ENCODE data around the gene ADAR. TPM values are rescaled to one million over a fixed set of nuclear protein-coding genes. Genes with fewer than 3 reads are reported as not detected.

Gene ADAR
- total RNA-seq, 2 experiments from 2014 or later: 261 to 267 TPM

DNA sequence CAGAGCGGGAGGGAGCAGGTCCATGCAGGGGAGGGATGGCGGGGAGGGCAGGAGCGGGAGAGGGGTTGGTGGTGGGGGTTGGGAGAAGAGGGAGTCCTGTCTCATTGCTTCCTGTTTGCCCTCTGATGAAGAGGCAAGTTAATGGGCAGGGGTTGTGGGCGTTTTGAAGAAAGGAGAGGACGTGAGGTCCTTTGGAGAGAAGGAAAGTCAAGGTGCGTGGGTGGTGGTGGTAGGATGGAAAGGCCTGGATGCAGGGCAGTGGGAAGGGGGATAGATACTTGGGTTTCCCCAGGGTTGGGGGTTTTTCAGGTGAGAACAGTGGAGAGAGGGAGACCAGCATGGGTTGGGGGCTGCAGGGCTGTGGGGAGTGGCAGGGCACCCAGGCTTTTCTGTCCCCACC, 66.8 kb downstream of the ADAR start:
- no peak overlapping the region for H3K27ac Mint-ChIP-seq
- ATAC-seq: no peak
- intact Hi-C loops (cut with micrococcal nuclease): no loop called here
- ChIA-PET POLR2A (no interaction called here), CTCF (no interaction called here)
- no peak overlapping the region for H3K4me3 Mint-ChIP-seq
- no peaks in the 10 kb centered on the region for H3K36me3 Mint-ChIP-seq (ENCODE audit: low read depth)
- H3K27me3 Mint-ChIP-seq: peaks cover 2% of the 10 kb centered on the region
- no peaks in the 10 kb centered on the region for H3K9me3 Mint-ChIP-seq
- no peaks in the 10 kb centered on the region for H3K4me1 Mint-ChIP-seq (ENCODE audit: low read depth)
- no peak for DNase-seq
- TF ChIP-seq, protein P1, sequence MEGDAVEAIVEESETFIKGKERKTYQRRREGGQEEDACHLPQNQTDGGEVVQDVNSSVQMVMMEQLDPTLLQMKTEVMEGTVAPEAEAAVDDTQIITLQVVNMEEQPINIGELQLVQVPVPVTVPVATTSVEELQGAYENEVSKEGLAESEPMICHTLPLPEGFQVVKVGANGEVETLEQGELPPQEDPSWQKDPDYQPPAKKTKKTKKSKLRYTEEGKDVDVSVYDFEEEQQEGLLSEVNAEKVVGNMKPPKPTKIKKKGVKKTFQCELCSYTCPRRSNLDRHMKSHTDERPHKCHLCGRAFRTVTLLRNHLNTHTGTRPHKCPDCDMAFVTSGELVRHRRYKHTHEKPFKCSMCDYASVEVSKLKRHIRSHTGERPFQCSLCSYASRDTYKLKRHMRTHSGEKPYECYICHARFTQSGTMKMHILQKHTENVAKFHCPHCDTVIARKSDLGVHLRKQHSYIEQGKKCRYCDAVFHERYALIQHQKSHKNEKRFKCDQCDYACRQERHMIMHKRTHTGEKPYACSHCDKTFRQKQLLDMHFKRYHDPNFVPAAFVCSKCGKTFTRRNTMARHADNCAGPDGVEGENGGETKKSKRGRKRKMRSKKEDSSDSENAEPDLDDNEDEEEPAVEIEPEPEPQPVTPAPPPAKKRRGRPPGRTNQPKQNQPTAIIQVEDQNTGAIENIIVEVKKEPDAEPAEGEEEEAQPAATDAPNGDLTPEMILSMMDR (IDR thresholded peaks at IDR 0.05): no peak

DNA sequence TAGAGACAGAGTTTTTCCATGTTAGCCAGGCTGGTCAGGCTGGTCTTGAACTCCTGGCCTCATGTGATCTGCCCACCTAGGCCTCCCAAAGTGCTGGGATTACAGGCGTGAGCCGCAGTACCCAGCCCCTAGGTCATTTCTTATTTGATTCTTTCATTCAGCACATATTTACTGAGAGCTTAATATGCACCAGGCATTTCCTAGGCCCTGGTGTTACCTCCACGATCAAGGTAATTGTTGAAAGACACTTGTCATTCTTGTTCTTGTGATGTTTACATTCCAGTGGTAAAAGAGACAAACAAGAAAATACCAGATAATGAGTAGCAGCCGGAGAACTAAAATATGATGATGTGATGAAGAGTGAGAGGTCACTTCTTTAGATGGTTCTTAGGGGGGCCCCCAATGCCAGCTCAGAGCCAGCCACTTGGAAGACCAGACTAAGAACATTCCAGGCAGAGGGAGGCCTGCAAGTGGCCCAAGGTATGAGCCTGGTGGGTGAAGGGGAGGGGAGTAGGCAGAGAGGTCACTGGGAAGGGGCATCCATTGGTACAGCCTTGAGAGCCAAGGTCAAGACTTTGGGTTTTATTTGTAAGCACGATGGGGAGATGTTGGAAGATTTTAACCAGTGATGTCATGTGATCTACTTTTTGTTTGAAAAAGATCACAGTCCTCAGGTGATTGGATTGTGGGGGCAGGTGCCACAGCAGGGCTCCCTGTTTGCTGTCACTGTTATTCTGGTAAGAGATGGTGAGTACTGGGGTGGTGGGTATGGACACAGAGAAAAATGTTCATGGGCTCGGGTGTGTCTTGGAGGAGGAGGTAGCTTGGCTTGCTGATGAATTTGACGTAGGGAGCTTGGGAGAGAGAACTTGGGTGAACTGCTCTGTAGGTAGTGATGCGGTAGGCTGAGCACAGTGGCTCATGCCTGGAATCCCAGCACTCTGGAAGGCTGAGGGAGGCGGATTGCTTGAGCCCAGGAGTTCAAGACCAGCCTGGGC, 68.2 kb downstream of the ADAR start:
- TF ChIP-seq, protein P1 (IDR thresholded peaks at IDR 0.05): no peak
- Mint-ChIP-seq H3K27me3 (peaks cover 6% of the 10 kb centered on the region), H3K36me3 (ENCODE audit: low read depth) (no peaks in the 10 kb centered on the region), H3K4me1 (ENCODE audit: low read depth) (no peaks in the 10 kb centered on the region), H3K9me3 (no peaks in the 10 kb centered on the region), H3K27ac (no peak overlapping the region), H3K4me3 (no peak overlapping the region)
- CTCF ChIA-PET: no interaction called here
- POLR2A ChIA-PET: no interaction called here
- DNase-seq (no peak), ATAC-seq (no peak)
- intact Hi-C loops (cut with micrococcal nuclease): no loop called here

DNA sequence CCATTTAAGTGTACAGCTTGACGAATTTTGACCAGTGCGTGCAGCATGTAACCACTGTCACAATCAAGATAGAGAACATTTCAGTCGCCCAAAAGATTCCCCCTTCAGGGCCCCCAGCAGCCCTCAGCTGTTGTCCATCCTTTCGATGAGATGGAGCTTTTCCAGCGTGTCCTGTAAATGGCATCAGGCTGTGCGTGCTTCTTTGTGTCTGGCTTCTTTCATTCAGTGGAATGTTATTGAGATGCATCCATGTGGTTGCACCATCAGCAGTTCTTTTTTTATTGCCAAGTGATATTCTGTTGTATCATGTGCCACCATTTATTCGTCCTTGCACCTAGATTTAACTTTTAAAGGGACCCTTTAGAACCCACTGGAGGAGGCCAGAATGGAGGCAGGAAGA, 71.4 kb downstream of the ADAR start:
- no peaks in the 10 kb centered on the region for H3K9me3 Mint-ChIP-seq
- TF ChIP-seq, protein P1 (IDR thresholded peaks at IDR 0.05): no peak
- no peaks in the 10 kb centered on the region for H3K4me1 Mint-ChIP-seq (ENCODE audit: low read depth)
- H3K27ac Mint-ChIP-seq: no peak overlapping the region
- POLR2A ChIA-PET: no interaction called here
- peaks cover 7% of the 10 kb centered on the region for H3K27me3 Mint-ChIP-seq
- DNase-seq: no peak
- no peak overlapping the region for H3K4me3 Mint-ChIP-seq
- intact Hi-C loops (cut with micrococcal nuclease): no loop called here
- no peak for ATAC-seq
- no peaks in the 10 kb centered on the region for H3K36me3 Mint-ChIP-seq (ENCODE audit: low read depth)
- CTCF ChIA-PET: interaction anchor here (3.9 kb wide), 1 partner anchor 10 kb away, joined by 22 read pairs; no protein-coding TSS in a partner anchor

DNA sequence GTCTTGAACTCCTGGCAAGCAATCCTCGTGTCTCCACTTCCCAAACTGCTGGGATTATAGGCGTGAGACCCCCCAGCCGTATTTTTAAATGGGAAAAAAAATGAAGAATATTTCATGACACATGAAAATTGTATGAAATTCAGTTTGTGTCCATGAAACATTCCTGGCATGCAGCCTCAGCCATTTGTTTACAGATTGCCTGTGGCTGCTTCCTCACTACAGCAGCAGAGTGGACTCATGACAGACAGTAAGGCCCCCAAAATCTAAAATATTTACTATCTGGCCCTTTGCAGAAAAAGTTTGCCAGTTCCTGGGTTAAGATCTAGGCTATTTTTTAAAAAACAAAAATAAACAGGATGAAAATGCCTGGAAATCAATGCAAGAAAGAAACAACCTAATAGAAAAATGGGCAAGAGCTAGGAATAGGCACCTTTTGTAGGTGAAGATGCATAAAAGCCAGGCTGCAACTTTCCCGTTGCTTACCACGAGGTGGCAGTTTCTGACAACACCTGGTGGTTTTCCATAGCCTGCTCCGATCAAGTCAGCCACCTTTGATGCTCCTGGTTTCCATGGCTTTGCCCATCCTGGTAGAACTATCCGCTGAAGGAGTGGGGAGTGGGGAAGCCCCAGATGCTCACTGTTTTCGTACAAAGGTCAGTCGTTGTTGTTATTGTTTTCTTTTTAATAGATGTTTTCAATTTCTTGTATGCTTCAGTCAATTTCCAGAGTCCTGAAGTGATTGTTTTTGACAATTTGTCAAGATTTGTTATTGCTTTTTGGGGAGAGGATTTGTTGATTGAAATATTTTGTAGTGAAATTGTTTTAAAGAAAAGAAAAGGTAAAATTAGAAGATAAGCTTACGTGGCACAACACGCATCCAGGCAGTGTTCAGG, 73.8 kb downstream of the ADAR start:
- Mint-ChIP-seq H3K27ac (no peak overlapping the region), H3K36me3 (ENCODE audit: low read depth) (no peaks in the 10 kb centered on the region), H3K4me1 (ENCODE audit: low read depth) (no peaks in the 10 kb centered on the region), H3K27me3 (peaks cover 5% of the 10 kb centered on the region), H3K9me3 (no peaks in the 10 kb centered on the region), H3K4me3 (no peak overlapping the region)
- POLR2A ChIA-PET: interaction anchor here (0.8 kb wide), 1 partner anchor 30 kb away, joined by 3 read pairs; no protein-coding TSS in a partner anchor
- CTCF ChIA-PET: interaction anchor here (0.6 to 3.9 kb wide), 4 partner anchors 12 to 436 kb away, joined by 3 to 22 read pairs (median 4); no protein-coding TSS in a partner anchor
- TF ChIP-seq, protein P1 (IDR thresholded peaks at IDR 0.05): no peak
- no peak for ATAC-seq
- intact Hi-C loops (cut with micrococcal nuclease): no loop called here
- DNase-seq: no peak

Other genes with a start within 250 kb of the ADAR start
- 1 to 10 TPM; 2.2 to 2.5 TPM for gene IL6R, start 202.8 kb downstream of the ADAR start, total RNA-seq
- gene TDRD10, start 106.0 kb downstream of the ADAR start, total RNA-seq: not detected
- not detected for gene SHE, start 105.8 kb downstream of the ADAR start, total RNA-seq
- gene UBE2Q1, start 49.5 kb downstream of the ADAR start, total RNA-seq: 10 to 100 TPM; 71.2 to 74.6 TPM
- gene CHRNB2, start 40.4 kb downstream of the ADAR start, total RNA-seq: not detected